Measurements from ENCODE around the gene TGFB1.

DNA sequence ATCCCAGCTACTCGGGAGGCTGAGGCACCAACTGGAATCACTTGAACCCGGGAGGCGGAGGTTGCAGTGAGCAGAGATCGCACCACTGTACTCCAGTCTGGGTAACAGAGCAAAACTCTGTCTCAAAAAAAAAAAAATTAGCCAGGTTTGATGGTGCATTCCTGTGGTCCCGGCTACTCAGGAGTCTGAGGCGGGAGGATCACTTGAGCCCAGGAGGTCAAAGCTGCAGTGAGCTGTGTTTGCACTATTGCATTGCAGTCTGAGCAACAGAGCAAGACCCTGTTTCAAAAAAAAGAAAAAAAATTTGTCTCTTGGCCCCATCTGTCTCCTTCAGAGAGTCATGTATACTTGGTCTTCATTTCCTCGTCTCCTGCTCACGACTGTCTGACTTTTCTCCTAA, 42.1 kb downstream of the TGFB1 start:
- TF ChIP-seq CTCF (IDR thresholded peaks at IDR 0.05) = no peak
- TF ChIP-seq TEAD4 (CRISPR knock-in tag; IDR thresholded peaks at IDR 0.05) = no peak
- TF ChIP-seq RELA (CRISPR knock-in tag; IDR thresholded peaks at IDR 0.05; ENCODE audit: borderline replicate concordance) = no peak
- no peak for TF ChIP-seq MAX (CRISPR knock-in tag; IDR thresholded peaks at IDR 0.05)
- no peak for TF ChIP-seq ATF1 (CRISPR knock-in tag; IDR thresholded peaks at IDR 0.05)
- TF ChIP-seq TCF7 (CRISPR knock-in tag; IDR thresholded peaks at IDR 0.05; ENCODE audit: low read depth) = no peak
